ENCODE data around the gene ANKRD24.

- TF ChIP-seq, protein P1, sequence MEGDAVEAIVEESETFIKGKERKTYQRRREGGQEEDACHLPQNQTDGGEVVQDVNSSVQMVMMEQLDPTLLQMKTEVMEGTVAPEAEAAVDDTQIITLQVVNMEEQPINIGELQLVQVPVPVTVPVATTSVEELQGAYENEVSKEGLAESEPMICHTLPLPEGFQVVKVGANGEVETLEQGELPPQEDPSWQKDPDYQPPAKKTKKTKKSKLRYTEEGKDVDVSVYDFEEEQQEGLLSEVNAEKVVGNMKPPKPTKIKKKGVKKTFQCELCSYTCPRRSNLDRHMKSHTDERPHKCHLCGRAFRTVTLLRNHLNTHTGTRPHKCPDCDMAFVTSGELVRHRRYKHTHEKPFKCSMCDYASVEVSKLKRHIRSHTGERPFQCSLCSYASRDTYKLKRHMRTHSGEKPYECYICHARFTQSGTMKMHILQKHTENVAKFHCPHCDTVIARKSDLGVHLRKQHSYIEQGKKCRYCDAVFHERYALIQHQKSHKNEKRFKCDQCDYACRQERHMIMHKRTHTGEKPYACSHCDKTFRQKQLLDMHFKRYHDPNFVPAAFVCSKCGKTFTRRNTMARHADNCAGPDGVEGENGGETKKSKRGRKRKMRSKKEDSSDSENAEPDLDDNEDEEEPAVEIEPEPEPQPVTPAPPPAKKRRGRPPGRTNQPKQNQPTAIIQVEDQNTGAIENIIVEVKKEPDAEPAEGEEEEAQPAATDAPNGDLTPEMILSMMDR (conservative IDR thresholded peaks at IDR 0.05; ENCODE audit: low read length), result no peak
- no peak for TF ChIP-seq EZH2phosphoT487 (IDR thresholded peaks at IDR 0.05; ENCODE audit: borderline replicate concordance)
These were observed 50.3 kb downstream of the ANKRD24 start for GRCh38 chr19:4232614-4233281.
